NCI-H1105 treated with DMSO at 0.1 percent for 48 hours (cell line): ENCODE measurements around the gene ULK4.

ENCODE experiments used
- DNase-seq: peaks from one replicate; lab custom pipeline; 2025; lab: John Stamatoyannopoulos, UW

Gene ULK4

DNA sequence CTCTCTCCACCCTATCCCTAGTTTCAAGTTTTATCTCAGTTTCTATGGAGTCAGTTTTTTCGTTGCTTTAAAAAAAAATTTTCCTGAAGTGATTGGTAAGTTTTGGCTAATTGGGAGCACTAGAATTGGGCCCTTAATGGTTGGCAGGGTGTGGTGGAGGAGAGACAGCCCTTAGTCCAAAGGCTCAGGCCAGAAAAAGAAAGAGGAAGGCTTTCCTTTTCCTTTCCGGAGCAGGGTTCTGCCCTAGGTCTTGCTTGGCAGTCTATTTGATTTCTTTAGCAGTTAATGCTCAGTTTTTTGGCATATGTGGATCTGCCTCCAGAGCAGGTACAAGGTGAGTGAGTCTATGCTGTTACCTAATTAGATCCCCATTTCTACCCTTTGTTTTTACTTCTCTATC, 739.9 kb downstream of the ULK4 start:
- DNase-seq, result no peak

DNA sequence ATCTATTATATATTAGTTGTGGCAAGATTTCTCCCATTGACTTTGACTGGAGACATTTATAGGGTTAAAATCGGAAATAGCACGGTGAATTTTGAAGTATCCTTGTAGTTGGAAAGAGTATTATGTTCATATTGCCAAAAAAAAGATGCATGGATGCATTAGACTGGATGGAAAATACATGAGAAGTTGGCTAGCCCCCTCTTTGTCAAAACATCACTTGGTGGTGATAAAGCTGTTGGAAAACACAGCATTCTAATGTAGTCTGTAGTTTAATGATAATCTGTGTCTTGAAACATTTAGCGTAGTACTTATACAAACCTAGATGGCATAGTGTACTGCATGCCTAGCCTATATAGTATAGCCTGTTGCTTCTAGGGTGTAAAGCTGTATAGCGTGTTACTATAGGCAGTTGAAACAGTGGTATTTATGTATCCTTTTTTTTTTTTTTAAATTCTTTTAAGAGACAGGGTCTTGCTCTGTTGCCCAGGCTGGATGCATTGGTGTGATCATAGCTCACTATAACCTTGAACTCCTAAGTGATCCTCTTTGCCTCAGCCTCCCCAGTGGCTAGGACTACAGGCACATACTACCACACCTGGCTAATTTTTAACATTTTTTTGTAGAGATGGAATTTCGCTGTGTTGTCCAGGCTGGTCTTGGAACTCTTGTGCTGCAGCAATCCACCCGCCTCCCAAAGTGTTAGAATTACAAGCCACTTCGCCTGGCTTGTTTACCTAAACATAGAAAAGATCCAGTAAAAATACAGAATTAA, 740.8 kb downstream of the ULK4 start:
- DNase-seq, result no peak

DNA sequence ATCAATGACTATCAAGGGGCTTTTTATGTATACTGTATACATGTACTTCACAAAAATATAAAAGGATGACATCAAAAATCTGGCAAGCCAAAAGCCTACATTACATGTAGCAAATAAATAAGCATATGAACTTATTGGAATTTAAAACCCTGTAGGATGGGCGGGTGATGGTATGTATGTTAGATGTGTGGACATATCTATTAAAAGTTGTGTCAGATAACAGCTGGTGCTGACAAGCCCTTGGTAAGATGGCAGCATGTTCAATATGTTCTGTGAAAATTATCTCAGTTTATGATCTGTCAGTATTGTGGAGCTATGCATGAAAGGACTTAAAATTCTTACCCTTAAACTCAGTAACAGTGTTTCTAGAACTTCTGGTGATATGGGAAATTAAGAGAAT, 742.5 kb downstream of the ULK4 start:
- no peak for DNase-seq

DNA sequence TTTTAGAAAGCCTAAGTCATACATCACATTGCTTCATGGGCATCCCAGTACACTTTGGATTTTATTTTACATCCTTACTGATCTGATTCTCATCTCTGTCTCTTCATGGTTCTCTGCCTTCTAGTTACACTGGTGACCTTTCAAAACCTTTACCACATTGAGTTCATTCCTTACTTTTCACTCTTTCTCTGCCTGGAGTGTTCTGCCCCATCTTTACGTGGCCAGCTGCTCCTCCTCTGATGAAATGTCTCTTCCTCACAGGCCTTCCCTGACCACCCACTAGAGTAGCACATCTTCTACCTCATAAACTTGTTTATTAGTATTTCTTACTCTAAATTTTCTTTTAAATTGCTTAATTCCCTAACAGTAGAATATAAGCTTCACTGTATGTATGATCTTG, 744.9 kb downstream of the ULK4 start:
- no peak for DNase-seq

DNA sequence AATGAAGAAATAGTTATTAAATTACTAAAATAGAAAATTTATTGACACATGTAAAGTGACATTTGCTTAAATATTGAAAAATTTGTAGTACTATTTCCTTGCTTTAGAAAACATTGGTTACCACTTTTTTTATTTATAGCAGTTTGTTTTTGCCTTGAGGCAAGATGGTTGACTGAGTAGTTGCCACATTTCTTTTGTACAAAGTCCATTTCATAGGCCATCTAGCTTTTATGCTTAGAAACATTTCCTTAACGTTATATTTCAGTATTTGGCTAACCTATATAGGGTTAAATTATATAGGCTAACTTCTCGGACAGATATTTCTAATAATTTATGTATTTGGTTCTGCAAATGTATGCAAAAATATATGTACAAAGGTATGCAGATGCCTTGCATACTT, 745.5 kb downstream of the ULK4 start:
- DNase-seq, result no peak

DNA sequence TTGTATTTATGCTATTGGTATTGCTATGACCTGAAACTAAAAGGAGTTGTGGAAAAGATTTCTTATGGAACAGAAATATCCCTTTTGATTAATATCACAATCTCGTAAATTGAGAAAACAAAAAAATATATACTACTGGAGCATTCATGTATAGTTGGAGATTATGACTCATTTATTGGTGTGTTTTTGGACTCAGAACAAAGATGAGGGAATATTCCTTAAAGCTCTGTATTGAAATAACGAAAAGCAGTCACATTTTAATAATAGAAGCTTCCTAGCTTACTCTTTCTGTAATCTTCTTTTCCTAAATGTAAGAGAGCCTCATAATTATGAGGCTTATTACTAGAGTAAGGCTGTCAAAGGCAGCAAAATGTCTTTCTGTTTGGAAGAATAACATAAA, 748.3 kb downstream of the ULK4 start:
- no peak for DNase-seq

DNA sequence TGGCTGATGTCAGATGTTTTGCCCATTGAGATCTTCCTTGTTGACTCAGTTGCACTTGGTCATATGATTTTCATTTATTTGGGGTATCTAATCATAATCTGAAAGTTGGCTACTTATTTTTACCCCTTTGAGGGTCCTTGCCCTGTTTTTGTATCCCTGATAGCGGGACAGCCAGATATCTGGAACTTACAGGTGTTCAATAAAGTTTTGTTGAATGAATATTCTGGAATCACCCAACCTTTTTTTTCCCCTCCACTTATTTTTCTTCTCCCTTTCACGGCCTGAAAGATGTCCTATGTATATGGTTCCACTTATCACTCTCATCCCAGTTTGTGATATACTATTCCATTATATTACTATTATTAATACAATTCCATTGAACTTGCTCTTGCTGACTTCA, 749.8 kb downstream of the ULK4 start:
- DNase-seq, result no peak

DNA sequence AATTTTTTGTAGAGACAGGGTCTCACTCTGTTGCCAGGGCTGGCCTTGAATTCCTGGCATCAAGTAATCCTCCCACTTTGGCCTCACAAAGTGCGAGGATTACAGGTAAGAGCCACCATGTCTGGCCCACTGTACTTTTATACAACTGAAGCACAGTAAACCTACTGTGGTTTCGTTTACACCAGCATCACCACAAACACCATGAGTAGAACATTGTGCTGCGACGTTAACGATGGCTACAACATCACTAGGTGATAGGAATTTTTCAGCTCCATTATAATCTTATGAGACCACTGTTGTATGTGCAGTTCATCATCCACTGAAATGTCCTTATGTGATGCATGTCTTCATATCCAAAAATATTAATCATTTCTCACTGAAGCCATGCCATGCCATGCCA, 750.9 kb downstream of the ULK4 start:
- DNase-seq, result no peak

DNA sequence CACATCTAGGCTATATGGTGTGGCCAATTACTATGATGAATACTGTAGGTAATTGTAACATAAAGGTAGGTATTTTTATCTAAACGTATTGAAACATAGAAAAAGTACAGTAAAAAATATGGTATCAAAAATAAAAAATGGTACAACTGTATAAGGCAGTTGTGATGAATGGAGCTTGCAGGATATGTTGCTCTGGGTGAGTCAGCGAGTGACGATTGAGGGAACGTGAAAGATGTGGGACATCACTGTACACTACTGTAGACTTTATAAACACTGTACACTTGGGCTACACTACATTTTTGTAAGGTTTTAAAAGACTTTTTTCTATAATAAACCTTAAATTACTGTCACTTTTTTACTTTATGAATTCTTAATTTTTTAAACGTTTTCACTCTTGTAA, 752.3 kb downstream of the ULK4 start:
- no peak for DNase-seq

DNA sequence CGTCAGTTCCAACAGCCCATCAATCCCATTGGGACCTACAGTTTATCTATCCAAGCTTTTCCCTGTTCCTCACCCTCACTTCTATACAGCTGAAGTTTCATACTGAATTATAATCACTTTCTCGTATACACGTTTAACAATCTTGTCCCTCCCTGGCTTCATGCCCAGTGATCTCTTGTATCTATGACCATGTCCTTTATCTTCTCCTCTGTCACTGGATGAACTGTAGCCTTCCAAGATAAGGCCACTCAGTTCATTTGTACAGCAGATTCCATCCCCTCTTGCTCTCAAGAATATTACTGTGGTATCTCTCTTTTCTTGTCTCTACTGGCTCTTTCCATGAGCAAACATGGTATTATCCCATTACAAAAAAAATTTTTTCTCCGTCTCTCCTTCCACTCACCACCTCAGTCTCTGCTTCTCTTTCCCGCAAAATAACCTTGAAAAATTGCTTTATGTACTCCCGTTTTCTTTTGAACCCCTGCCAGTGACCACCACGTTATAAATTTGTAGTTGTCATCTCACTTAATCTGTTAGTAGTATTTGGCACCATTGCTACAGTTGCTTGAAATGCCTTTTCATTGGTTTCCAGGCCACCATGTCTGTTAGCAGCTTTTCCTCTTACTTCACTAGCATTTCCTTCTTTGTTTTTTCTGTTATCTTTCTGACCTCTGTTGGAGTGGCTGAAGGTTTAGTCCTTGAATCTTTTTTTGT, 753.2 kb downstream of the ULK4 start:
- DNase-seq, result no peak

DNA sequence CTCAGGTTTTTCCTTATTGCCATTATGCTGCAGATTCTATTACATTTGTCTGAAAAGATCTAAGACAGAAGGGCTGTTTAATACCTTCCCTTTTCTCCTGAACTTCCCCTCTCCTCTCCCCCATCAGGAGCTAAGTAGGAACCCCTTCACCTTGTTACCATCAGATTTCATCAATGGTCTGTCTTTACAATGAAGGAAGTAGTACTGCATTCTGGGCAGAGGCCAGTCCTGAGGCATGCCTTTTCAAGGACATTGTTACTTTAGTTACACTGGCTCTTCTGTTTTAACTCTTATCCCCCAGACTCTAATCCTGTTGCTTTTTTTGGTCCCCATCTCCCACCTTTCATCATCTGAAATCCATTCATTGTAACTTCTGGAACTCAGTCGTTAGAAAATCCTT, 754.5 kb downstream of the ULK4 start:
- DNase-seq, result no peak

DNA sequence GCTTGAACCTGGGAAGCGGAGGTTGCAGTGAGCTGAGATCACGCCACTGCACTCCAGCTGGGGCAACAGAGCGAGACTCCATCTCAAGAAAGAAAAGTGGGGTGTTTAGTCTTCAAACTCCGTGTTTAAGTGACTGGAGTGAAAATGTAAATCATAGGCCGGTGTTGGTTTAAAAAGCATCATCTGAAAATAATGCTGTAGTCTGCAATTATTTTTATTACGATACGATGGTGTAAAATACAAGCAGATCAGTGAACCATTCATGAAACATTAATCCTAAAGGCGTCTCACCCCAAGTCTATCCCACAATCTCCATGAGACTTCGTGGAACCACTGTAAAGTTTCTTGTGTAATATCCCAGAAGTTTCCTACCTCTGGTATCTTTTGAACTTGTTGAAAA, 756.3 kb downstream of the ULK4 start:
- no peak for DNase-seq

DNA sequence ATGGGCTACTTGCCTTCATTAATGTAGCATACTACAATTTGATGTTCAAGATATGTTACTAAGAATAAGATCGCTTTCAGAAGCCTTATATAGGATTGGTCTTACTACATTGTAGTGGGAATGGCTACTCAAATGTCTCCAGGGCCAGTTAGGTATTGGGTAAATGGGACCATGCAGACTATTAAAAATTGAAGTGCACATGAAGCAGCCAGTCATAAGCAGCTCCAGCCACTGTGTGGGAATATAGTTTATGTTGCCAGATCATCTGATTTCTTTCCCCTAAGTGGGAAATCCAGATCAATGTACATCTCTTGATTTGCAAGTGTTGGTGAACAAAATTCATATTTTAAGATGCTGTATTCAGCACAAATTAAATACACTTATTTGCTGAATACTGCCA, 757.5 kb downstream of the ULK4 start:
- no peak for DNase-seq

DNA sequence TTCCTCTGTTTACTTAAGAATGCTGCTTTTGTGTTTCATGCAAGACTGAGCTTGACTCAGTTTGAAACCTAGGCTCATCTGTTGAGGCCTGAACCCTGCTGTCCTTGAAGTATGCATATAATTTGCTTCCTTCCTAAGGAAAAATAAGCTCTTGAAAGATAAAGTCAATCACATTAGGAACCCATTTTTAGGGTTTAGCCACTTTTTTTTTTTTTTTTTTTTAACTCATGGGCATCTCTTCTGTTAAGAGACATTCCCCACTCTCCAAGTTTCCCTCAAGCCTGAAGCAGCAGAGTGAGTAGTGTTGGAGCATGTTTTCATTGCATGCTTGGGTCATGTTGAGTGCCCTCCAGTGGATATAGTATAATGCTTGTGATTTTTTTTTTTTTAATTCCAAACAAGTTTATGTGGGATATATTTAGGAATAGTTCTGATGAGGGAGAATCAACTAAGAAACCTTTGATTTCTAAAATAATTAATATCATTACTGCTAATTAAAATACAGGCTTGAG, 759.0 kb downstream of the ULK4 start:
- DNase-seq, result peak; percentile 5

DNA sequence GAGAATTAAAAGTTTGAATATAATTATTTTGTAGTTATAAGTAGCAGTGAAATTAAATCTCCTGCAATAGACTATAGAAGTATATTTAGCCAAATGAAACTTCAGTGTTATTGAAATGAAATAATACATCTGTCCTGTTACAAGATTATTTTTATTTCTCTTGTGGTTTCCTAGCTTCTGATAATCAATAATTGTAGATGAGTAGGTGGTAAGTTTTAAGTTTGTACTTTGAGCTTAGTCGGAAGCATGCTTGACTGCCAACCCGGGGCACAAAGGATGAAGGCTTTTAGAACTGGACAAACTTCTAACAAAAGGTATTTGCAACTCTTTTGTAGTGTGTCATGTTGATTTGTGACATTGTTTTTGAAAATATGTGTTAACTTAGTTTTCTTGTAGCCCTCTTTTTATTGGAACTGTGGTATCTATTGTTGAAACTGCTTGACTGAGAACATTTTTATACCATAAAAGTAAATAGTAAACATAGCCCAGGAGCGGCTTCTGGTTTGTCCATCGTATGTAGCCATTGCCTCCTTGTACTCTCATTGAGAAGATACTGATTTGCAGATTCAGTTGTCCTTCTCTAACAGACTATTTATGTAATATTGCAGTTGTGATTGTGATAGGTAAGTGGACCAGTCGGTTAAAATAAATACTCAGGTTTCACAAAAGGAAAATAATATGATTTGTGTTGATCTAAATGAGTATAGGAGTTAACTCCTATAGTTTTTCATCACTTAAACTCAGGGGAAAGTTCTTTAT, 759.6 kb downstream of the ULK4 start:
- DNase-seq, result no peak

DNA sequence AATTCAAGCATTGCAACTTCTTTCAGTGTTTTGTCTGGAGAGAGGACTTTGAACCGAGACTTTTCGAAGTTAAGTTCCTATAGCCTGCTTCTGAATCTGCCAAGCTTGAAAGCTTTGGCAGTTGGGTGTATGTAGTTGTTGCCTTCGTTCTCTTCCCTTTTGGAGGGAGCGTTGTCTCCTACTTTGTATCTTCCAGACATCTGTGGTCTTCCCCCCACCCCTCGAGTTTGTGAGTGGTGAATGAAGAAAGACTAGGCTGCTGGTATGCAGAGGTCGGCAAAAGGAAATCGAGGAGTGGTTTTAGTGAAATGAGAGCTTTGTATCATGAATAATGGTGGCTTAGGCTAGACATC, 761.3 kb downstream of the ULK4 start:
- no peak for DNase-seq

DNA sequence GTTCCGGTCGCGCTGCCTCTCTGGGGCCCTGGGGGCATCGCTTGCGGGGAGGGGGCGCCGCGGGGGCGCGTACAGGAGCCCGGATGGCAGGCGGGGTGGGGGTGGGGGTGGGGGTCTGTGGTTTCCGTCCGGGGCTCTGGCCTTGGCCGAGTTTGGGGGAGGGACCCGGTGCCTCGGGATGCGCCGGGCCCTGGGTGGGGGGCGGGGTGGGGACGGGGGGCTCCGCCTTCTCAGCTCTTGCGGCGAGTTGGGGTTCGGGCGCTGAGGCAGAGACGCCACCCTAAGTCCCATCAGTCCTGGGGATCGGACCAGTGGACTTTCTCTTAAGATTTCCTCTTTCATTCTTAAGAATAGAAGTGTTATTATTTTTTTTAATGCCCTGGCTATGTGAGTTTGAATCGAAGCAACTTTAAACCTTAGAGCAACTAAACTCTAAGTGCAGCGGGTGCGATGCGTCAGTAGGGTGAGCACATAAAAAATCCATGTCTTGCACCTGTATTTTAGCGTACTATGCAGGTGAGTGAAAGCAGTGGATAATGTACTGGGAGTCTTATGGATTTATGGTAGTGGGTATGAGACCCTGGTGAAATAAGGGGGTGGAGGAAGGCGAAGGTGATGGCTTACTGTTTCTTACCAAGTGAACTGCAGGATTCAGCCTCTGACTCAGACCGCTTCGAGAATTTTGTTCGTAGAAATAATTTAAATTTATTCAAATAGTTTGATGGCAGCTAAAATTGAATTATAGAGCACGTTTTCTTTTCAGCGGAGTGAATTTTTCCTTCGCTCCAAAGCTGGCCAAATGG, 761.8 kb downstream of the ULK4 start:
- DNase-seq, result peak; percentile 23

DNA sequence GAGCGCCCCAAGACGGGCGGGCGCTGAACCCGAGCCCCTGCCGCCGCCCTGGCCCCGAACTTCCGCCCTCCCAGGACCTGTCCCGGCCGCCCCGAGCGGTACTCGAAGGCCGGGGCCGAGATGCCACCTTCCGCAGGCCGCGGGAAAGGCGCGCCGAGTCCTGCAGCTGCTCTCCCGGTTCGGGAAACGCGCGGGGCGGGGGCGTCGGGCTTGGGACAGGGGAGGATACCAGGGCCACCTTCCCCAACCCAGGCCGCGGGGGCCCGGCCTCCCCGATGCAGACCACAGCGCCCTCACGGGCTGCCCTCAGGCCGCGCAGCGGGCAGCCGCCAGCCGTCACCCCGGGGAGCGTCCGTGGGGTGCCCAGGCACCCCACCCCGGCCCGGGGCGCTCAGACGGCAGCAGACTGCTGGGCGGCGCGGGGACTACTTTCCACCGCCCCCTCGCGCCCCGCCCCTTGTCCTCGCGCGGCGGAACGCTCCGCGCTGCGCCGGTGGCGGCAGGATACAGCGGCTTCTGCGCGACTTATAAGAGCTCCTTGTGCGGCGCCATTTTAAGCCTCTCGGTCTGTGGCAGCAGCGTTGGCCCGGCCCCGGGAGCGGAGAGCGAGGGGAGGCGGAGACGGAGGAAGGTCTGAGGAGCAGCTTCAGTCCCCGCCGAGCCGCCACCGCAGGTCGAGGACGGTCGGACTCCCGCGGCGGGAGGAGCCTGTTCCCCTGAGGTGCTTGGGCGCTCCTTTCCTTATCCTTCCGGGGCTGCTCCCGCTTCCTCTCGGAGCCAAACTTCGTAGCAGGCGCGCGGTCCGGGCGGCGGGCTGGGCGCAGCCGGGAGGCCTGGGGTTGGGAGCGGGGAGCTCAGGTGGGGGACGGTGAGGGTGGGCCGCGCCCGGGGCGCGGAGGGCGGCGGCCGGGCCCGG, 762.7 kb downstream of the ULK4 start, which contains the start of gene CTNNB1:
TSS of gene CTNNB1 (plus strand) at position 556 of the 916 bp plus-strand sequence. CDS start 24,564 bp downstream, outside the sequence.
- DNase-seq, result peak; percentile 76

DNA sequence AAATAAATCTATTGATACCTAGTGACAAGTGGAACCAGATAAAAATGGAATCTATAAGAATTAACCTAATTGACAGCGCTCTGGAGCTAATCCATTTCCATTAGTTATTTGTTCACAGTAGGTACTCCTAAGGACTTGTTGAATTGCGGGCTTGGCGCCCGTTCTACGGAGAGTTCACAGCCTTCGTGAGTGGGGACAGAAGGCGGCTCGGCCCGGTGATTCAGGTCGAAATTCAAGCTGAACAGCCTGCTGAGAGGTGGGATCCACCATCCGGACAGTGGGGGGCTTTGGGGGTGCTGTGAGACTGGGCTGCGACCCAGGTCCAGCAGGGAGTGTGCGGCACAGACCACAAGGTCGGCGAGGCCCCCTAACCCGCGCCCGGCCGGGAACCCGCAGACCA, 763.4 kb downstream of the ULK4 start:
- peak; percentile 41 for DNase-seq

DNA sequence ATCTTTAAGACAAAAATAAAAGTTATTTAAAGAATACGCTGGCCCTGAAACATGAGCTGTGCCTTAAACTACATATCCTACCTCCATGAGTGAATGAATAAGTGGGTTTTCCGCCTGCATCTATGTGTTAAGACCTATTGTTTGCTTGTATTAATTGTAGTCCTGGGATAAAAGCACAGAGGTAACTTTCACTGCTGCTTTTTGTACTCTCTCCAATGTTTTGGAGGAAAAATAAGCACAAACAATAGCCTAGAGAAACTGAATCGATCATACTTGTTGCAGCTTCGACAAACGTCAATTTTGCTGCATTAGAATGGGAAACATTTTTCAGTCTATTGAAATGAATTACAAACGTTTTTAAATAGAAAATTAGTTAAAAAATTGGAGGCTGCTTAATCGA, 763.9 kb downstream of the ULK4 start:
- peak; percentile 40 for DNase-seq
